HG03520 (cell line): ENCODE measurements around the gene ZBED5.
"Not testable (repeated sequence)": the region's sequence is repeated elsewhere in the genome, so short reads cannot be mapped to it uniquely, and the experiment has no call there.

Experiments used
- ATAC-seq: cut with Tn5 transposase; IDR thresholded peaks from one replicate; pipeline ENCODE4 v1.9.1; 2021; ENCODE audit warnings: mild to moderate bottlenecking, moderate library complexity; ENCODE audit not compliant: unreplicated experiment

ZBED5 gene

DNA sequence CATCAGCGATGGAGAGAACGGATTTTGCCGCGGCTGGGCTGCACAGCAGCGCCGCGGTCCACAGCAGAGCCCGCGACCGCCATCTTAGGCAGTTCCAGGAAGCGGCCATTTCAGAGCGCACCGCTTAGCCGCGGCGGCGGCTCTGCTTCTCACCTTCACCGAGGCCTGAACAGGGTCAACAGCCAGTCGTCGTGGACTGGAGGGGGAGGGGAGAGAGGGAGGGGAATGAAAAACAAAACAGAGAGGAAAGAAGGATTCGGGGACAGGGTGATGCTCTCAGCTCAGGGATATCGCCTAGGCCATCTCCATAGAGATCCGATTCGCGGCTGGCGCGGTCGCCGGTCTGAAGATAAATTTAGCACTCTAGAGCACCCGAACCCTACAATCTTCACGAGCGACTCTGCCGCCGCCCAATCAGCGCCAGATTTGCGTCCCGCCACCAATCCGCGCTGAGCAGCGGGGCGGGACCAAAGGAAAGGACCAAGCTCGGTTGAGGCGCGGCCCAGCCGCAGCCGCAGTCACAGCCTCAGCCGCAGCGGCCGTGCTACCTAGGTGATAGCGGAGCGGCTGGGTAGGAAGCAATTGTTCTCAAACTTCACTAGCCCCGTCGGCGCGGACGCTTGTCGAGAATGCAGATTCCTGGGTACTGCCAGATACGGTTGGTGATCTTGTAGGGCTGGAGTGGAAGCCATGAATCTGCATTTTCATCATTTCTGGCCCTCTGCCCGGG, at the start of gene ZBED5:
TSS of gene ZBED5 (minus strand) at position 345 of the 730 bp plus-strand sequence. CDS start 3,108 bp downstream, outside the sequence.
- peak; percentile 89 for ATAC-seq

DNA sequence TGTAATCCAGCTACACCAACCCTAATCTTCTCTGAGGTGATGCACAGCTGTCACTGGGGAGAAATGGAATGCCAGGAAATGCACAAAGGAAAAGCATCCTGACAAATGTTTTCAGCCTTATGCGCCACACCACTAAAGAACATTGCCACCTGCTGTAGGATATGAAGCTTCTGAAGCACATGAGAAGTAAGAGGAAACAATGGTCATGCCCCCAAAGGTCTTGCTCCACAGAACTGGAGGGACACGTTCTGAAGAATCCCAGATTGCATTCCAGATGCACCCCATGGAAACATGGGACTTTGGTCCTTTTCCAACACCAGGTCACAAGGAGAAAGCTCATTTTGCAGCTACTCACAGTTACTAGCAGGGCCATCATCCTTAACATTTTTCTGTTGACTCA, 48.7 kb upstream of the ZBED5 start:
- no peak for ATAC-seq

GRCh38 chr11:10902301-10903063, 44.6 kb upstream of the ZBED5 start:
- no peak for ATAC-seq

DNA sequence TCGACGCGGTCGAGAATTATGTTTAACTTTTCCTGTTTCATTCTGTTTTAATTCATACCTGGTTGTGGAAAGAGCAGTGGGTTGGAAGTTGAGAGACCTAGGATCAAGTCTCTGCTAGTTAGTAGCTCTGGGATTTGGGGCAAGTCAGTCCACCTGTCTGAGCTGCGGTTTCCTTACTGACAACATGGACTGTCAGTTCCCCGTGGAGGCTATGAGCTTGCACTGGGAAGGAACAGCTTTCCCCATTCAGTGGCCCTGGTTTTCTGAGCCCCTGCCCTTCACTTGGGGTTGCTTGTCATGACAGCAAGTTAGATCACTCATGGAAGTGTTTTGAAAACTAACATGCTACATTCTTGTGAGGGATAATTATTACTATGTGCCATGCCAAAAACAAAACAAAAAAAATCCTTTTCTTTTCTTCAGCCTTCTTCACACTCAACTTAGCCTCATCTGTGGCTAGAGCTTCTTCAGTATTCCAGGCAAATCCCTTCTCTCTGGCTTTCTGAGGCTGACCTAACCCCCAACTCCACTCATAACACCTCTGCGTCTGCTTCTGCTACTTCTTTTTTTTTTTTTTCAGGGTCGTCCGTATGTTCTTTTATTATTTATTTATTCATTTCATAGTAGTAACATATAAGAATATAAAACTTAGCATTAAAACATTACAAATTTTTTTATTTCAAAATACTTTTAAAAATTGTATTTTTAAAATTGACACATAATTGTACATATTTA, 43.0 kb upstream of the ZBED5 start:
- no peak for ATAC-seq

GRCh38 chr11:10899121-10899830, 41.4 kb upstream of the ZBED5 start:
- no peak for ATAC-seq

GRCh38 chr11:10898763-10899025, 40.8 kb upstream of the ZBED5 start:
- ATAC-seq, result no peak

GRCh38 chr11:10898003-10898762, 40.3 kb upstream of the ZBED5 start:
- no peak for ATAC-seq

GRCh38 chr11:10897150-10897549, 39.3 kb upstream of the ZBED5 start:
- no peak for ATAC-seq

- no peak for ATAC-seq
Measured at GRCh38 chr11:10896493-10896892, 38.6 kb upstream of the ZBED5 start.

DNA sequence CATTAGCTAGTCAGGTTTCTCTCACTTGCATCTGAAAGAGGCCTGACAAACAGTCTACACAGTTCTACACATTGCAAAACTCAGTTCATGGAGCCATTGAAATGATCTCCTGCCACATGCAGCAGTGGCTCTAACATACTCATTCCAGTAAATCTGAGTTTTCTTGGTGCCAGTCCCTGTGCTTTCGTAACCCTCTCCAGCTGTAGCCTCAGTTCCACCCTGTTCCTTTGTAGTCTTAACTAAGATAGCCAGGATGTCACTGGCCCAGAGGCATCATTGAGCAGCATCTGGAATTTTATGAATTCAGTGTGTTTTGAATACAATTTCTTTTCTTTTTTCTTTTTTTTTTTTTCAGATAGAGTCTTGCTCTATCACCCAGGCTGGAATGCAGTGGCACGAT, 37.4 kb upstream of the ZBED5 start:
- no peak for ATAC-seq

DNA sequence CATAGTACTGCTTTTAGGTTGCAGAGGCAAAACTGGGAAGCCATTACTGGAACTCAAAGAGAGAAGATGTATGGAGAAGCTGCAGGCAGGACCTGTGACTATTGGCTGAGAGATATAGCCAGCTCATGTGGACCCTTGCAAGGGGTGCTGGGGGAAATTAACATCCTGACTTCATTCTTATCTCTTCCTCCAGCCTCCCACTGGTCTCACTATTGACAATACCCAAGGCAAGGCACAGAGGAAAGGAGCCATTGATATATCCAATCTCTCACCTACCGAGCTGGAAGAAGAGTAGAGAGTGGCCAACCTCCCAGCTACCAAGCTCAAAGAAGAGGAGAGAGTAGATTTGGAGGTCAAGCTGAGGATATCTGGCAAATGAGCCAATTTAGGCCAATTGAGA, 36.8 kb upstream of the ZBED5 start:
- no peak for ATAC-seq

GRCh38 chr11:10893714-10894151, 35.9 kb upstream of the ZBED5 start:
- ATAC-seq, result no peak

DNA sequence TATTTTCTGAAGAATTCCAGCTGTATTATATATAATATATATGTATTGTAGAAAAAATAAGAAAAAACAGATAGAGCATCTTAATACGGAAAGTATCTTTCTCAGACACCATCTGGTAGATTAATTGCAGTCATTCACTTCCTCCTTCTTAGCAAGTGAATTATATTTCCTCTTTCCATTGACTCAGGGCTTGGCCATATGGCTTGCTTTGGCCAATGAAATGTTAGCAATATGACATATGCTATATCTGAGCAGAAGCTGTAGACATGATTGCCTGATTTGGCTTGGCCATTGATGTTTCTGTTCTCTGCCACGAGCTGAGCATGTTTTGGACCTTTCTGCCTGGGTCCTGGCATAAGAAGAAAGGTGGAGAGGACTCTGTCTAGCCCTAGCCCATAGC, 34.4 kb upstream of the ZBED5 start:
- no peak for ATAC-seq

DNA sequence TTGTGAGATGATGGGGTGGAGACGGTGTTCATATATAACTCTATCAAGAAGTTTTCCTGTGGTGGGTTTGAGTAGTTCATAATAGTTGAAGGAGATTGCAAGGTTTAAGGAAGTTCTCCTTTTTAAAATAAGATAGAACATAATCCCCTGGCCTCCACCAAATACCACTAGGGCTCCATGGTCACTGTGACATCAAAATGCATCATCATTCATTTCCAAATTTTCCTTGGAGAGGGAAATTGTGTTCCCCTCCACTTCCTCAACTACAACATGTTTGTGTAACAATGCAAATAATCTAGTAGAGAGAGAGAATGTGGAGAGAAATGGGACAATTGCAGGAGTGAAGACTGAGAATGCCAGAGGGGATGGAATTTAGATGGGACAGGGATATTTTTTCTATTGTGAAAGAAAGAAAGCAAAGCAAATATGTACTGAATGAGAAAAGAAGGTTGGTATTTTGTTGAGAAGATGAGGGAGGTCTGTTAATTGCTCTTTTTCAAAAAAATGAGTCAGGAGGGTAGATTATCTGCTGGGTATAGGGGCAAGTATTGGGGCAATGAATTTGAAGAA, 33.4 kb upstream of the ZBED5 start:
- ATAC-seq, result no peak

- not testable (repeated sequence) for ATAC-seq
Measured at GRCh38 chr11:10890083-10890482, 32.2 kb upstream of the ZBED5 start.

GRCh38 chr11:10887307-10887706, 29.5 kb upstream of the ZBED5 start:
- no peak for ATAC-seq

GRCh38 chr11:10886652-10887250, 28.9 kb upstream of the ZBED5 start:
- ATAC-seq, result no peak

DNA sequence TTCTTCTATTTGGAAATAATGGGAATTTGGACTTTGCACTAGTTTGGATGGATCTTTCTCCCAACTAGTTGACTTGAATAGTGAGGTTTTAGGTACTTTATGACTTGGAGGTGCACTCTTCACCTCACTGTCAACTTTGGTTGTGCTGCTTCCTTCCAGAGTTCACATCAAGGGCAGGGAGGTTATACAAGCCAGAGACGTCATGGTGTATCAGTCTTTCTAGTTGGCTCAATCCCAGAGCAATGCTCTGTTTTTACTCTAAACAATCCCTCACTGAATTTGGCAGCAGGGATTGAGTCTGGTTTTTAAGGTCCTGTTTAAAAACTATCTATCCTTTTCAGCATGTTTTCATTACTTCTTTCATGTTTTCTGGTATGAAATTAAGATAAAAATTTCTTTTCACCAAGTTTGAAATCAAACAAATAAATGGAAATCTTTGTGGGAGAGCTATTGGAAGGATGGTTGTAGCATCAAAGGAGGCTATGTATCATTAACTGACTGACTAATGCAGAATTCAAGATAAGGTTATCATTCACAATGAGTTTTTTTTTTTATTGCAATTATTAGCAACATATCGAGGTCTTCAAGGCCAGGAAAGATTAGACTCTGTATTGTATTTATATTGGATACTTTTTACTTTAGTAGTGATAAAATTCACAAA, 28.0 kb upstream of the ZBED5 start:
- ATAC-seq, result no peak

- ATAC-seq, result not testable (repeated sequence)
Measured at GRCh38 chr11:10884292-10884691, 26.4 kb upstream of the ZBED5 start.
